HG03135 (cell line): ENCODE data around the gene ZNF90.
"Not testable (repeated sequence)": the region's sequence is repeated elsewhere in the genome, so short reads cannot be mapped to it uniquely, and the experiment has no call there.

Source experiments
- ATAC-seq: cut with Tn5 transposase; IDR thresholded peaks from one replicate; pipeline ENCODE4 v1.9.1; 2021; ENCODE audit warnings: mild to moderate bottlenecking, moderate library complexity; ENCODE audit not compliant: unreplicated experiment

ZNF90 gene

DNA sequence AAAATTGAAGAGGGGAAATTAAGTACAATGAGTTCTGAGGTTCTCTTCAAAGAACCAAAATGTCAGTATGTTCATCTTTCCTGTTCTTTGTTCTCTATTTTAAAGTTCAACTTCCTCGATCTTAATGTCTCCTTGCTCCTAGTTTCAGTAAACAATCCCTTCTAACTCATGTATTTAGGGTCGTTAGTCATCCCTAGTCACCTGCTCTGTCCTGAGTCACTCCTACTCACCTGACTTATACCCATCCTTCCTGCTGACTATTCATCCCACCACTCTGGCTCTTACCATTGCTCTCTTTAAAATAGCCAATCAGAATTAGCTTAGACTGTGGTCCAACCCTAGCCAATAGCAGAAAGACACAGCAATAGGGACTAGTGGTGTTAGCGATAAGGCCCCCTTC, 24.3 kb downstream of the ZNF90 start:
- ATAC-seq, result no peak

DNA sequence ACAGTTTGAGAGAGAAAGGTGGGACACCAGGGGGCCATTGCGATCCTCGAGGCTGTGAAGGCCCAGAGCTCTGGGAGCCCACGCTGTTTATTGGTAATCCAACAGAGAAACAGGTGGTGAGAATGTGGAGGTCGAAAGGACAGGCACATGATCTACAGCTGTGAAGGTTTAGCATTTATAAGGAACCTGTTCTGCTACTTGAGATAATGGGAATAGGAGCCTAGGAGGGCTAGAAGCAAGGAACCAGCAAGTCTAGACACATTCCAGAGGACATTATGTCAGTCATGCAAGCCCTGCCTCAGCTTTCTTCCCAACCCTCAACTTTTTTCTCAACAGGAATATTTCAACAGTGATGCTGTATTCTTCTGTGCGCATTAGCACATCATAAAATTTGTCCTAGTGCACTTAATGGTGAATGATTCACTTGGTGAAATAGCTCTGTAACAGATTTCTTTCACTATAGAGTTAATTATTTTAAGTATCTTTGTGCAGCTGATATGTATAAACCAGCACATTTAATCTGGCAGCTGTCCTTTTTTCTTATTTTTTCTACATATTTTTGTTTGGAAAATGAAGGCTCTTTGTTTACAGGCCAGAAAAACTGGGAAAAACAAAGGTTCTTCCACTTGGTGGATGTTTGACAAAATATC, 25.4 kb downstream of the ZNF90 start:
- no peak for ATAC-seq

DNA sequence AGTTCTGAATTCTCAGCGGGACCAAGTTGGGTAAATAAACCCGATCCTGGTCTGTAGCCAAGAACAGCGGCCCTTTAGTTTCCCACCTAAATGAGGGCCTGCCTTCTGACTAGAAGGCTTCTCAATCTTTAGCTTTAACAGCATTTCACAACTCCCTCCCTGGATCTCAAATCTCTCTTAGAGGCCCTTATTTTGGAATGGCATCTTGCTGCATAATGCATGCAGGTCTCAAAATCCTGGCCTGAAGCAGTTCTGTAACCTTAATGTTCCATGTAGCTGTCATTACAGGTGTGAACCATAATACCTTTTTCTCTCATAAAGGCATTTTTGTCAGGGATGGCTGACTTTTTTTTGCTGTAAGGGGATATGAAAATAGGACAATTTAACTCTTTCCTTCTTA, 29.5 kb downstream of the ZNF90 start:
- ATAC-seq, result no peak

DNA sequence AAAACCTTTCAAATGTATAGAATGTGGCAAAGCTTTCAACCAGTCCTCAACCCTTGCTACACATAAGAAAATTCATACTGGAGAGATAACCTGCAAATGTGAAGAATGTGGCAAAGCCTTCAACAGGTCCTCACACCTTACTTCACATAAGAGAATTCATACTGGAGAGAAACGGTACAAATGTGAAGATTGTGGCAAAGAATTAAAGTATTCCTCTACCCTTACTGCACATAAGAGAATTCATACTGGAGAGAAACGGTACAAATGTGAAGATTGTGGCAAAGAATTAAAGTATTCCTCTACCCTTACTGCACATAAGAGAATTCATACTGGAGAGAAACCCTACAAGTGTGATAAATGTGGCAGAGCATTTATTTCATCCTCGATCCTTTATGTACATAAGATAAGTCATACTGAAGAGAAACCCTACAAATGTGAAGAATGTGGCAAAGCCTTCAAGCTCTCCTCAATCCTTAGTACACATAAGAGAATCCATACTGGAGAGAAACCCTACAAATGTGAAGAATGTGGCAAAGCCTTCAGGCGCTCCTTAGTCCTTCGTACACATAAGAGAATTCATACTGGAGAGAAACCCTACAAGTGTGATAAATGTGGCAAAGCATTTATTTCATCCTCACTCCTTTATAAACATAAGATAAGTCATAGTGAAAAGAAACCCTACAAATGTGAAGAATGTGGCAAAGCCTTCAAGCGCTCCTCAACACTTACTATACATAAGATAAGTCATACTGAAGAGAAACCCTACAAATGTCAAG, 40.5 kb downstream of the ZNF90 start:
- not testable (repeated sequence) for ATAC-seq

DNA sequence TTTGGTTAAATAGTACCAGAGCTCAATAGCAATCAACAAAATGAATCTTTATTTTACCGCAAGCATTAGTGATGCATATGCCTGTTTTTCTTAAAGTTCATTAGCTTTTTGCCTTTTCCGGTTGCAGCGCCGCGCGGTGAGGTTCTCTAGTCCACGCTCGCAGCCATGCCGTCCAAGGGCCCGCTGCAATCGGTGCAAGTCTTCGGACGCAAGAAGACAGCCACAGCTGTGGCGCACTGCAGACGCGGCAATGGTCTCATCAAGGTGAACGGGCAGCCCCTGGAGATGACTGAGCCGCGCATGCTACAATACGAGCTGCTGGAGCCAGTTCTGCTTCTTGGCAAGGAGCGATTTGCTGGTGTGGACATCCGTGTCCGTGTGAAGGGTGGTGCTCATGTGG, 47.1 kb downstream of the ZNF90 start:
- no peak for ATAC-seq

DNA sequence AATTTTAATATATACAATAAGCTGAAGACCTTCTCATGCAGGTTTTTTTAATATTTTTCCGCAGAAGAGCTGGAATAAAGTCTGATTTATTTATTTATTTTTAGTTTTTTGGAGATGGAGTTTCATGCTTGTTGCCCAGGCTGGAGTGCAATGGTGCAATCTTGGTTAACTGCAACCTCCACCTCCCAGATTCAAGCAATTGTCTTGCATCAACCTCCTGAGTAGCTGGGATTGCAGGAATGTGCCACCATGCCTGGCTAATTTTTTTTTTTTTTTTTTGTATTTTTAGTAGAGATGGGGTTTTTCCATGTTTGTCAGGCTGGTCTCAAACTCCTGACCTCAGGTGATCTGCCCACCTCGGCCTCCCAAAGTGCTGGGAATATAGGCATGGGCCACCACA, 55.1 kb downstream of the ZNF90 start:
- ATAC-seq, result not testable (repeated sequence)

GRCh38 chr19:20137714-20138113, 59.9 kb downstream of the ZNF90 start:
- not testable (repeated sequence) for ATAC-seq

GRCh38 chr19:20151617-20152145, 73.9 kb downstream of the ZNF90 start:
- no peak for ATAC-seq

DNA sequence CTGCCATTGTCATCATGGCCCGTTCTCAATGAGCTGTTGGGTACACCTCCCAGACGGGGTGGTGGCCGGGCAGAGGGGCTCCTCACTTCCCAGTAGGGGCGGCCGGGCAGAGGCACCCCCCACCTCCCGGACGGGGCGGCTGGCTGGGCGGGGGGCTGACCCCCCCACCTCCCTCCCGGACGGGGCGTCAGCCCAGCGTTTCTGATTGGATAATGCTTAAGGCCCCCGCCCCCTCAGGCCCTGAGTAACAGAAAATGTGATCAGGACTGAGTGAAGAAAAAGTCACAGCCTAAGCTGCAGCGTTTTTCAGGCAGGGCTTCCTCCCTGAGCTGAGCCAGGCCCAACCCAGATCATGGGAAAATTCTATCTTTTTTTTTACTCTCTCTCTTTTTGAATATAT, 74.7 kb downstream of the ZNF90 start:
- ATAC-seq, result not testable (repeated sequence)

- no peak for ATAC-seq
Observed at GRCh38 chr19:20153281-20153680, 75.5 kb downstream of the ZNF90 start.

GRCh38 chr19:20154636-20155035, 76.8 kb downstream of the ZNF90 start:
- no peak for ATAC-seq

DNA sequence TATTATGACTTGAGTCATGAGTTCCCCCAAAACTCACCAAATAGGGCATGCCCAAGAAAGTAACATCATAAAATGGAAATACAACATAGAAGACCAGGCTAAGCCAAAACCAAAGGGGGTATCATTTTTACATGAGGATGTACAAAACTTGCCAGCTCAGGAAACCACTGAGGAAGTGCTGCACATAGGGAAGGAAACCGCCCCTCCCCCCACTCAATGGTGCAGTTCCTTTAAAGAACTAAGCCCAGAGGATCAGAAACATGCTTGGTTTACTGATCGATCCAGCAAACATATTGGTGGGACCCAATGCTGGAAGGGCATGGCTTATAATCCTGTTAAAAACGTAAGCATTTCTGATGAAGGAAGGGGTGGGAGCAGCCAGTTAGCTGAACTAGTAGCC, 85.0 kb downstream of the ZNF90 start:
- ATAC-seq, result no peak

DNA sequence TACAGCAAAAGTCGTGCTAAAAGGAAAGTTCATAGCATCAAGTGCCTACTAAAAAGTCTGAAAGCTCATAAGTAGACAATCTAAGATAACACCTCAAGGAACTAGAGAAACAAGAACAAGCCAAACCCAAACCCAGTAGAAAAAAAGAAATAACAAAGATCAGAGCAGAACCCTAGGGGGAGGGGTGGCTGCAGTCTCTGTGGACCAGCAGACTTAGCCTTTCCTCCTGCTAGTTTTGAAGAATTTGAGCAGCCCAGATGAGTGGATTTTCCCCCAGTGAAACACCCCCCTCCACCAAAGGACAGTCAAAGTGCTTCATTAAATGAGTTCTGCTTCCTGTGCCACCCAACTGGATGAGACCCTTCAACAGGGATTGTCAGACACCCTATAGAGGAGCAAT, 86.7 kb downstream of the ZNF90 start:
- ATAC-seq, result no peak

DNA sequence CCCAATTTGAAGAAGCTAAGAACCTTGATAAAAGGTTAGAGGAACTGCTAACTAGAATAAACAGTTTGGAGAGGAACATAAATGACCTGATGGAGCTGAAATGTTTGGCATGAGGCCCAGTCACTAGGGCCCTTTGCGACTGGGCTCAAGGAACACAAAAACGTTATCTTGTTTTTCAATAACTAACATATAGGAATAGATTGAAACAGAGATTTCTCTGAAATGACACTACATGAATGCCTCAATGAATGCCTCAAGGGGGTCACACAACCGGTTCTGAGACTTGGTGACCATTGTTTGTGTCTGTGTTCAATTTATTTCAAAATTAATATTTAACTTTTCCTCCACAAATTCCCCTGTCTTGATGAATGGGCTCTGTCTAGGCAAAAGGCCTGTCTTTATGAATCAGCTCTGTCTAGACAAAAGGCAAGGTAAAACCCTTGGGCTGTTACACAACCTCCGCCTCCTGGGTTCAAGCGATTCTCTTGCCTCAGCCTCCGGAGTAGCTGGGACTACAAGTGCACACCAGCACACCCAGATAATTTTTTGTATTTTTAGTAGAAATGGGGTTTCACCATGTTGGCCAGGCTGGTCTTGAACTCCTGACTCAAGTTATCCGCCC, 88.3 kb downstream of the ZNF90 start:
- ATAC-seq, result no peak

- ATAC-seq, result peak; percentile 96
Observed at GRCh38 chr19:20167020-20167644, 89.3 kb downstream of the ZNF90 start, which contains the start of gene ZNF486. ZNF486 (plus strand) TSS chr19:20167214; CDS start chr19:20167331, 117 bp downstream.

DNA sequence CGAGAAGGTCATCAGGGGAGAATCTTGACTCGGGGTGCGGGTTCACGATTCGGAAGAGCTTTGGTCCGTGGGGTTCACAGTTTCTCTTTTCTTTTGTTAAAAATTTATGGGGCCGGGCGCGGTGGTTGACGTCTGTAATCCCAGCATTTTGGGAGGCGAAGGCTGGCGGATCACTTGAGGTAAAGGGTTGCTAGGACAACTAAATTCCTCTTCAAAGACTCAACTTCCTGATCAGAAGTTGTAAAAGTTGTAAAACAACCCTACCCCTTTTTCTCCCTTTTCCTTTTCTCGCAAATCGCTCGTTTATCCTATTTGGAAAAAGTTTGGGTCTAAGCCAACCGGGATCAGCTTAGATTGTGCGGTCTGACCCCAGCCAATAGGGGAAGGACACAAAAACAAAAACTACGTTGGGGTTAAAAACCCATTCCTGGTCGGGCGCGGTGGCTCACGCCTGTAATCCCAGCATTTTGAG, 89.9 kb downstream of the ZNF90 start:
- ATAC-seq, result no peak
